ENCODE measurements around the gene CD8B2. TPM values are rescaled to one million over a fixed set of nuclear protein-coding genes. Genes with fewer than 3 reads are reported as not detected.
"Not testable (repeated sequence)": the region's sequence is repeated elsewhere in the genome, so short reads cannot be mapped to it uniquely, and the experiment has no call there.

Gene CD8B2
- total RNA-seq, result not detected in 2 replicates
- total RNA-seq (2013), result not detected
- 0.03 TPM in 1 of 2 replicates, not detected in the other for polyA plus RNA-seq
- 0.07 TPM in 1 of 2 replicates, not detected in the other for polyA minus RNA-seq

GRCh38 chr2:106486551-106487385 lies at the start of gene CD8B2:
CD8B2 (plus strand) TSS chr2:106487364; CDS start chr2:106487427, 63 bp downstream.
- intact Hi-C loops (cut with micrococcal nuclease); H3K4me1 ChIP-seq (ENCODE audit: control insufficient read depth in 2 of 2, insufficient read depth in 2 of 2, low read length in 2 of 2); CTCF ChIA-PET; H2AFZ ChIP-seq (ENCODE audit: insufficient read depth, low read depth, low read length, poor library complexity, severe bottlenecking); H3K27ac Mint-ChIP-seq; H3K4me1 Mint-ChIP-seq; POLR2A ChIA-PET; H3K27me3 ChIP-seq (replicated peaks in 1 of 4; ENCODE audit: control extremely low read depth in 1 of 4, control insufficient read depth in 3 of 4, insufficient read depth in 4 of 4, low read length in 3 of 4); DNase-seq; H3K4me3 ChIP-seq (ENCODE audit: control extremely low read depth in 1 of 5, extremely low read depth in 1 of 5, insufficient read depth in 1 of 5, low read depth in 2 of 5, low read length in 4 of 5); H3K36me3 ChIP-seq (replicated peaks in 1 of 2; ENCODE audit: control extremely low read depth in 1 of 2, control insufficient read depth in 1 of 2, extremely low read depth in 1 of 2, insufficient read depth in 2 of 2, low read length in 1 of 2); H3K79me2 ChIP-seq (ENCODE audit: control insufficient read depth, insufficient read depth, low read length); H3K4me3 Mint-ChIP-seq; H3K9ac ChIP-seq (ENCODE audit: low read length); H4K20me1 ChIP-seq (ENCODE audit: control insufficient read depth, insufficient read depth, low read length, poor library complexity, severe bottlenecking); H3K4me2 ChIP-seq (replicated peaks; ENCODE audit: low read depth, low read length, poor library complexity, severe bottlenecking); H3K9me3 Mint-ChIP-seq (ENCODE audit: insufficient read depth); H3K27ac ChIP-seq (ENCODE audit: low read length in 2 of 2); H3K9me3 ChIP-seq (ENCODE audit: control extremely low read depth in 1 of 3, control insufficient read depth in 2 of 3, insufficient read depth in 1 of 3, low read length in 2 of 3); ATAC-seq (ENCODE audit: low read depth): not testable (repeated sequence)
- 10% methylated on average over 2 of the region's 39 CpGs for WGBS (ENCODE audit: insufficient coverage)
- H3K27me3 Mint-ChIP-seq, result peaks cover 23% of the 10 kb centered on the region

GRCh38 chr2:106461882-106462281 lies 25.3 kb upstream of the CD8B2 start:
- WGBS (ENCODE audit: insufficient coverage), result no CpG with 5 or more reads among the region's 10 CpGs
- H2AFZ ChIP-seq (ENCODE audit: insufficient read depth, low read depth, low read length, poor library complexity, severe bottlenecking); H3K9me3 ChIP-seq (ENCODE audit: control extremely low read depth in 1 of 3, control insufficient read depth in 2 of 3, insufficient read depth in 1 of 3, low read length in 2 of 3); H3K4me3 ChIP-seq (ENCODE audit: control extremely low read depth in 1 of 5, extremely low read depth in 1 of 5, insufficient read depth in 1 of 5, low read depth in 2 of 5, low read length in 4 of 5); ATAC-seq (ENCODE audit: low read depth); H3K27me3 Mint-ChIP-seq; CTCF ChIA-PET; H3K27ac Mint-ChIP-seq; H3K4me1 ChIP-seq (ENCODE audit: control insufficient read depth in 2 of 2, insufficient read depth in 2 of 2, low read length in 2 of 2); DNase-seq; intact Hi-C loops (cut with micrococcal nuclease); H3K9me3 Mint-ChIP-seq (ENCODE audit: insufficient read depth); H4K20me1 ChIP-seq (ENCODE audit: control insufficient read depth, insufficient read depth, low read length, poor library complexity, severe bottlenecking); H3K4me3 Mint-ChIP-seq; H3K27me3 ChIP-seq (replicated peaks in 1 of 4; ENCODE audit: control extremely low read depth in 1 of 4, control insufficient read depth in 3 of 4, insufficient read depth in 4 of 4, low read length in 3 of 4); H3K4me1 Mint-ChIP-seq; H3K36me3 ChIP-seq (replicated peaks in 1 of 2; ENCODE audit: control extremely low read depth in 1 of 2, control insufficient read depth in 1 of 2, extremely low read depth in 1 of 2, insufficient read depth in 2 of 2, low read length in 1 of 2); H3K79me2 ChIP-seq (ENCODE audit: control insufficient read depth, insufficient read depth, low read length); POLR2A ChIA-PET; H3K27ac ChIP-seq (ENCODE audit: low read length in 2 of 2); H3K9ac ChIP-seq (ENCODE audit: low read length); H3K4me2 ChIP-seq (replicated peaks; ENCODE audit: low read depth, low read length, poor library complexity, severe bottlenecking): not testable (repeated sequence)

GRCh38 chr2:106467516-106467915 lies 19.6 kb upstream of the CD8B2 start:
- ATAC-seq (ENCODE audit: low read depth); H3K27ac ChIP-seq (ENCODE audit: low read length in 2 of 2); H3K4me2 ChIP-seq (replicated peaks; ENCODE audit: low read depth, low read length, poor library complexity, severe bottlenecking); intact Hi-C loops (cut with micrococcal nuclease); DNase-seq; POLR2A ChIA-PET; H2AFZ ChIP-seq (ENCODE audit: insufficient read depth, low read depth, low read length, poor library complexity, severe bottlenecking); H3K4me1 ChIP-seq (ENCODE audit: control insufficient read depth in 2 of 2, insufficient read depth in 2 of 2, low read length in 2 of 2); H3K27me3 ChIP-seq (replicated peaks in 1 of 4; ENCODE audit: control extremely low read depth in 1 of 4, control insufficient read depth in 3 of 4, insufficient read depth in 4 of 4, low read length in 3 of 4); H3K36me3 ChIP-seq (replicated peaks in 1 of 2; ENCODE audit: control extremely low read depth in 1 of 2, control insufficient read depth in 1 of 2, extremely low read depth in 1 of 2, insufficient read depth in 2 of 2, low read length in 1 of 2); H3K79me2 ChIP-seq (ENCODE audit: control insufficient read depth, insufficient read depth, low read length); H3K9me3 Mint-ChIP-seq (ENCODE audit: insufficient read depth); H3K4me3 Mint-ChIP-seq; H4K20me1 ChIP-seq (ENCODE audit: control insufficient read depth, insufficient read depth, low read length, poor library complexity, severe bottlenecking); H3K9me3 ChIP-seq (ENCODE audit: control extremely low read depth in 1 of 3, control insufficient read depth in 2 of 3, insufficient read depth in 1 of 3, low read length in 2 of 3); H3K9ac ChIP-seq (ENCODE audit: low read length); CTCF ChIA-PET; H3K27me3 Mint-ChIP-seq; H3K27ac Mint-ChIP-seq; H3K4me1 Mint-ChIP-seq; H3K4me3 ChIP-seq (ENCODE audit: control extremely low read depth in 1 of 5, extremely low read depth in 1 of 5, insufficient read depth in 1 of 5, low read depth in 2 of 5, low read length in 4 of 5): not testable (repeated sequence)
- WGBS (ENCODE audit: insufficient coverage), result 95% methylated on average over 35 of the region's 49 CpGs

- H3K4me1 ChIP-seq (ENCODE audit: control insufficient read depth in 2 of 2, insufficient read depth in 2 of 2, low read length in 2 of 2); H3K4me2 ChIP-seq (replicated peaks; ENCODE audit: low read depth, low read length, poor library complexity, severe bottlenecking); H3K9ac ChIP-seq (ENCODE audit: low read length); CTCF ChIA-PET; intact Hi-C loops (cut with micrococcal nuclease); H4K20me1 ChIP-seq (ENCODE audit: control insufficient read depth, insufficient read depth, low read length, poor library complexity, severe bottlenecking); H3K27me3 Mint-ChIP-seq; H3K27ac Mint-ChIP-seq; H3K27ac ChIP-seq (ENCODE audit: low read length in 2 of 2); H3K79me2 ChIP-seq (ENCODE audit: control insufficient read depth, insufficient read depth, low read length); POLR2A ChIA-PET; H2AFZ ChIP-seq (ENCODE audit: insufficient read depth, low read depth, low read length, poor library complexity, severe bottlenecking); H3K27me3 ChIP-seq (replicated peaks in 1 of 4; ENCODE audit: control extremely low read depth in 1 of 4, control insufficient read depth in 3 of 4, insufficient read depth in 4 of 4, low read length in 3 of 4); ATAC-seq (ENCODE audit: low read depth); H3K4me3 Mint-ChIP-seq; DNase-seq; H3K9me3 ChIP-seq (ENCODE audit: control extremely low read depth in 1 of 3, control insufficient read depth in 2 of 3, insufficient read depth in 1 of 3, low read length in 2 of 3); H3K4me3 ChIP-seq (ENCODE audit: control extremely low read depth in 1 of 5, extremely low read depth in 1 of 5, insufficient read depth in 1 of 5, low read depth in 2 of 5, low read length in 4 of 5); H3K4me1 Mint-ChIP-seq; H3K36me3 ChIP-seq (replicated peaks in 1 of 2; ENCODE audit: control extremely low read depth in 1 of 2, control insufficient read depth in 1 of 2, extremely low read depth in 1 of 2, insufficient read depth in 2 of 2, low read length in 1 of 2); H3K9me3 Mint-ChIP-seq (ENCODE audit: insufficient read depth): not testable (repeated sequence)
- WGBS (ENCODE audit: insufficient coverage), result 99% methylated on average over 43 of the region's 45 CpGs
Observed at GRCh38 chr2:106468107-106468506, 19.1 kb upstream of the CD8B2 start, which contains the start of gene RGPD3. RGPD3 (minus strand) TSS chr2:106468413; CDS start chr2:106468288, 125 bp downstream.
